CD14-positive monocyte (primary cell): ENCODE results near the gene SPATA6L. TPM values are rescaled to one million over a fixed set of nuclear protein-coding genes. Genes with fewer than 3 reads are reported as not detected.

Experiments
- DNase-seq, 3 donors: peaks; one replicate each; pipeline ENCODE4 v3.0.0-alpha.2; 2011 to 2022
- H2AFZ ChIP-seq: 2 replicates; pipeline ENCODE4 v1.6.0; 2012; ENCODE audit warnings: mild to moderate bottlenecking, low read depth, low read length, inconsistent platforms; ENCODE audit not compliant: insufficient read depth, poor library complexity, severe bottlenecking
- H3K27ac ChIP-seq, 2 donors: 1 replicate in 1 of 2; 2 replicates in 1 of 2; pipeline ENCODE4 v1.5.1; 2012 to 2013; ENCODE audit warnings: low read length in 2 of 2, control low read depth in 1 of 2, inconsistent platforms in 1 of 2, low read depth in 1 of 2, mild to moderate bottlenecking in 1 of 2
- H3K27me3 ChIP-seq, 2 donors: one replicate each; pipeline versions ENCODE4 v1.6.0 to v1.6.1; 2011 to 2013; ENCODE audit warnings: low read length in 2 of 2; ENCODE audit not compliant: control insufficient read depth in 2 of 2, insufficient read depth in 2 of 2
- H3K36me3 ChIP-seq, 2 donors: replicated peaks in 1 of 2; 1 replicate in 1 of 2; 2 replicates in 1 of 2; pipeline versions ENCODE4 v1.5.1 to v1.6.1; 2012 to 2013; ENCODE audit warnings: low read length in 2 of 2, control low read depth in 1 of 2, inconsistent platforms in 1 of 2, mild to moderate bottlenecking in 1 of 2; ENCODE audit not compliant: insufficient read depth in 2 of 2, control insufficient read depth in 1 of 2
- H3K4me1 ChIP-seq, 2 donors: 1 replicate in 1 of 2; 2 replicates in 1 of 2; pipeline versions ENCODE4 v1.5.1 to v1.6.1; 2012 to 2013; ENCODE audit warnings: low read length in 2 of 2, control low read depth in 1 of 2, inconsistent platforms in 1 of 2, mild to moderate bottlenecking in 1 of 2, moderate library complexity in 1 of 2; ENCODE audit not compliant: insufficient read depth in 2 of 2, control insufficient read depth in 1 of 2
- H3K4me2 ChIP-seq: replicated peaks from 2 replicates; pipeline ENCODE3; 2012; ENCODE audit warnings: low read length, moderate library complexity, mild to moderate bottlenecking; ENCODE audit not compliant: poor library complexity, severe bottlenecking; ENCODE audit errors: extremely low read depth
- H3K4me3 ChIP-seq, 3 experiments: fragments of 200-600 bp in 1 of 3; sonication (generic) in 1 of 3; replicated peaks in 1 of 3; 1 replicate in 2 of 3; 2 replicates in 1 of 3; pipeline ENCODE4 v1.5.1; 2011 to 2013; ENCODE audit warnings: low read length in 3 of 3, mild to moderate bottlenecking in 3 of 3, control low read depth in 2 of 3, low read depth in 2 of 3, inconsistent platforms in 1 of 3, moderate library complexity in 1 of 3
- H3K79me2 ChIP-seq: 2 replicates; pipeline ENCODE4 v1.6.0; 2012; ENCODE audit warnings: mild to moderate bottlenecking, control low read depth, inconsistent platforms, low read length, moderate library complexity; ENCODE audit not compliant: insufficient read depth
- H3K9ac ChIP-seq: 2 replicates; pipeline ENCODE4 v1.6.0; 2017; ENCODE audit warnings: low read length, mild to moderate bottlenecking; ENCODE audit not compliant: insufficient read depth, poor library complexity, severe bottlenecking
- H3K9me3 ChIP-seq, 2 donors: replicated peaks in 1 of 2; 1 replicate in 1 of 2; 2 replicates in 1 of 2; pipeline versions ENCODE4 v1.5.1 to v1.6.1; 2012 to 2013; ENCODE audit warnings: low read length in 2 of 2, control low read depth in 1 of 2; ENCODE audit not compliant: control insufficient read depth in 1 of 2, insufficient read depth in 1 of 2
- H4K20me1 ChIP-seq: 2 replicates; pipeline ENCODE4 v1.6.0; 2012; ENCODE audit warnings: mild to moderate bottlenecking, low read length, control low read depth, moderate library complexity; ENCODE audit not compliant: insufficient read depth
- H3K27ac Mint-ChIP-seq, 7 donors: one replicate each; pipeline ENCODE4 v1.8.0; 2020; ENCODE audit warnings: mild to moderate bottlenecking in 7 of 7, mixed read lengths in 7 of 7, moderate library complexity in 6 of 7, inconsistent platforms in 2 of 7
- H3K27me3 Mint-ChIP-seq, 3 donors: one replicate each; pipeline ENCODE4 v1.8.0; 2021 to 2022; ENCODE audit warnings: low read depth in 3 of 3, mild to moderate bottlenecking in 3 of 3, mixed read lengths in 3 of 3, moderate library complexity in 3 of 3, inconsistent platforms in 1 of 3
- H3K36me3 Mint-ChIP-seq, 2 donors: one replicate each; pipeline ENCODE4 v1.8.0; 2020; ENCODE audit warnings: mixed read lengths in 2 of 2, inconsistent platforms in 1 of 2, mild to moderate bottlenecking in 1 of 2
- H3K4me1 Mint-ChIP-seq: one replicate; pipeline ENCODE4 v1.8.0; 2020; ENCODE audit warnings: mild to moderate bottlenecking, mixed read lengths
- H3K4me3 Mint-ChIP-seq, 2 donors: one replicate each; pipeline ENCODE4 v1.8.0; 2020; ENCODE audit warnings: mild to moderate bottlenecking in 2 of 2, mixed read lengths in 2 of 2, moderate library complexity in 1 of 2
- H3K9me3 Mint-ChIP-seq, 7 donors: one replicate each; pipeline ENCODE4 v1.8.0; 2020 to 2022; ENCODE audit warnings: mixed read lengths in 7 of 7, mild to moderate bottlenecking in 6 of 7, moderate library complexity in 6 of 7, inconsistent platforms in 2 of 7
- CTCF ChIP-seq: fragments of 200-600 bp; IDR thresholded peaks from one replicate; pipeline ENCODE4 v1.8.0; 2022; ENCODE audit warnings: antibody characterized with exemption, mild to moderate bottlenecking
- WGBS: methylation state at CpG from one replicate; pipeline ENCODE4 v1.1.5; 2013; ENCODE audit warnings: missing lambda C conversion rate; ENCODE audit not compliant: insufficient coverage; 5-methylcytosine and 5-hydroxymethylcytosine counted together
- intact Hi-C, 2 donors: fragments of 100-400 bp; cut with micrococcal nuclease; formaldehyde crosslinking; loops; one replicate each; pipeline versions ENCODE4 v1.15.0 to v1.15.1; 2023
- polyA plus RNA-seq, 3 donors: library from polyadenylated mRNA; depleted of rRNA in 1 of 3; unstranded in 2 of 3; stranded (reverse) in 1 of 3; fragments of 300-500 nt in 2 of 3; fragments of >200 nt in 1 of 3; fragmentation: Illumina TruSeq in 2 of 3; gene quantifications; 1 replicate in 2 of 3; 2 replicates in 1 of 3; pipeline ENCODE4 v1.2.3, GENCODE V29; 2012 to 2021

Gene SPATA6L
- polyA plus RNA-seq, 3 donors: not detected

GRCh38 chr9:4549751-4550295, 116.5 kb downstream of the SPATA6L start:
- H3K27me3 Mint-ChIP-seq: peaks cover 1 to 4% (median 2%) of the 10 kb centered on the region in 3 donors
- Histone ChIP-seq H3K27me3 (no peaks in the 10 kb centered on the region), H2AFZ (no peak overlapping the region), H3K79me2 (no peaks in the 10 kb centered on the region), H4K20me1 (no peaks in the 10 kb centered on the region), H3K9ac (no peak overlapping the region), H3K4me2 (no peak overlapping the region), H3K4me1 (no peaks in the 10 kb centered on the region), H3K4me3 (no peak overlapping the region), H3K36me3 (no peaks in the 10 kb centered on the region), H3K27ac (no peak overlapping the region), H3K9me3 (no peaks in the 10 kb centered on the region)
- no peak overlapping the region for H3K4me3 Mint-ChIP-seq
- peaks cover 0 to under 1% (median 0%) of the 10 kb centered on the region in 7 donors for H3K9me3 Mint-ChIP-seq
- H3K36me3 Mint-ChIP-seq: no peaks in the 10 kb centered on the region
- DNase-seq: no peak
- TF ChIP-seq CTCF: no peak
- WGBS: 86% methylated on average over 2 of the region's 4 CpGs
- H3K4me1 Mint-ChIP-seq: peaks cover 3% of the 10 kb centered on the region
- H3K27ac Mint-ChIP-seq: no peak overlapping the region
- intact Hi-C loops: no loop called here

- Histone ChIP-seq H3K27me3 (no peaks in the 10 kb centered on the region), H3K4me1 (no peaks in the 10 kb centered on the region), H3K36me3 (no peaks in the 10 kb centered on the region), H3K9ac (no peak overlapping the region), H3K4me3 (no peak overlapping the region), H3K27ac (no peak overlapping the region), H3K9me3 (no peaks in the 10 kb centered on the region), H4K20me1 (no peaks in the 10 kb centered on the region), H3K4me2 (no peak overlapping the region), H2AFZ (no peak overlapping the region), H3K79me2 (no peaks in the 10 kb centered on the region)
- H3K9me3 Mint-ChIP-seq: peaks cover 0 to 3% (median 0%) of the 10 kb centered on the region in 7 donors
- H3K4me1 Mint-ChIP-seq: peaks cover 3% of the 10 kb centered on the region
- H3K4me3 Mint-ChIP-seq: no peak overlapping the region
- 90% methylated on average over 10 of the region's 11 CpGs for WGBS
- intact Hi-C loops: no loop called here
- H3K27ac Mint-ChIP-seq: no peak overlapping the region
- no peak for DNase-seq
- no peaks in the 10 kb centered on the region for H3K36me3 Mint-ChIP-seq
- TF ChIP-seq CTCF: no peak
- peaks cover 1 to 2% (median 2%) of the 10 kb centered on the region in 3 donors for H3K27me3 Mint-ChIP-seq
Measured at GRCh38 chr9:4548811-4549725, 117.2 kb downstream of the SPATA6L start.

Other genes starting within 250 kb of the SPATA6L start
- gene SLC1A1, start 176.0 kb downstream of the SPATA6L start, polyA plus RNA-seq: not detected
- gene PLPP6, start 4.2 kb downstream of the SPATA6L start, polyA plus RNA-seq: 1 to 10 TPM; 1.6 to 1.8 (median 1.8) TPM
- 1 to 10 TPM; 2.8 to 4.4 (median 2.8) TPM for gene CDC37L1, start 13.1 kb upstream of the SPATA6L start, polyA plus RNA-seq
- 10 to 100 TPM in 2 of 3 donors, 1 to 10 TPM in 1; 3.7 to 14.5 (median 13.8) TPM for gene AK3, start 74.7 kb upstream of the SPATA6L start, polyA plus RNA-seq
- 1 to 10 TPM; 2.2 to 3.0 (median 3.0) TPM for gene RCL1, start 126.5 kb upstream of the SPATA6L start, polyA plus RNA-seq